ENCODE results near the gene TMC1.

Gene TMC1

GRCh38 chr9:72872718-72873117 is 351.3 kb downstream of the TMC1 start:
- no peak for DNase-seq (ENCODE audit: low spot score)

- no peak for DNase-seq (ENCODE audit: low spot score)
Observed at GRCh38 chr9:72873456-72873855, 352.0 kb downstream of the TMC1 start.

- DNase-seq (ENCODE audit: low spot score) = no peak
Observed at GRCh38 chr9:72874344-72874743, 352.9 kb downstream of the TMC1 start.

GRCh38 chr9:72875221-72875620 is 353.8 kb downstream of the TMC1 start:
- no peak for DNase-seq (ENCODE audit: low spot score)

GRCh38 chr9:72880821-72881220 is 359.4 kb downstream of the TMC1 start:
- DNase-seq (ENCODE audit: low spot score) = no peak

GRCh38 chr9:72882117-72882775 is 360.8 kb downstream of the TMC1 start:
- no peak for DNase-seq (ENCODE audit: low spot score)

- DNase-seq (ENCODE audit: low spot score) = no peak
Observed at GRCh38 chr9:72883875-72884274, 362.5 kb downstream of the TMC1 start.

- DNase-seq (ENCODE audit: low spot score) = no peak
Observed at GRCh38 chr9:72884508-72884907, 363.1 kb downstream of the TMC1 start.

Data from AG08396 (cell line).